Kidney tubule cell (primary cell): ENCODE measurements around the gene SLC39A1.

Experiments
- DNase-seq: peaks from one replicate; pipeline ENCODE4 v3.0.0-alpha.2; 2018; ENCODE audit warnings: low spot score

Gene SLC39A1

GRCh38 chr1:153951801-153952200 lies 11.5 kb downstream of the SLC39A1 start:
- DNase-seq: peak; percentile 45

GRCh38 chr1:153951183-153951582 lies 12.2 kb downstream of the SLC39A1 start:
- no peak for DNase-seq

- DNase-seq: peak; percentile 84
Measured at GRCh38 chr1:153946622-153947241, 16.6 kb downstream of the SLC39A1 start, which contains the start of gene DENND4B. Gene DENND4B (minus strand): TSS chr1:153946718. CDS start chr1:153944374, 2,344 bp downstream.

- DNase-seq: peak; percentile 78
Measured at GRCh38 chr1:153945795-153946621, 17.3 kb downstream of the SLC39A1 start.

GRCh38 chr1:153945131-153945794 lies 18.1 kb downstream of the SLC39A1 start:
- DNase-seq: no peak

- no peak for DNase-seq
Measured at GRCh38 chr1:153944827-153945117, 18.6 kb downstream of the SLC39A1 start.

- no peak for DNase-seq
Measured at GRCh38 chr1:153944005-153944826, 19.1 kb downstream of the SLC39A1 start.

GRCh38 chr1:153942766-153943549 lies 20.4 kb downstream of the SLC39A1 start:
- no peak for DNase-seq

- DNase-seq: no peak
Measured at GRCh38 chr1:153941826-153942725, 21.3 kb downstream of the SLC39A1 start.

- DNase-seq: no peak
Measured at GRCh38 chr1:153940756-153941155, 22.6 kb downstream of the SLC39A1 start.

GRCh38 chr1:153939476-153939875 lies 23.9 kb downstream of the SLC39A1 start:
- DNase-seq: no peak

GRCh38 chr1:153938996-153939395 lies 24.3 kb downstream of the SLC39A1 start:
- DNase-seq: no peak

- DNase-seq: no peak
Measured at GRCh38 chr1:153937331-153937730, 26.0 kb downstream of the SLC39A1 start.

GRCh38 chr1:153936011-153936802 lies 27.1 kb downstream of the SLC39A1 start:
- no peak for DNase-seq

- no peak for DNase-seq
Measured at GRCh38 chr1:153934746-153935145, 28.6 kb downstream of the SLC39A1 start.

GRCh38 chr1:153933955-153934354 lies 29.4 kb downstream of the SLC39A1 start:
- DNase-seq: no peak

GRCh38 chr1:153933430-153933829 lies 29.9 kb downstream of the SLC39A1 start:
- DNase-seq: no peak

GRCh38 chr1:153932156-153933131 lies 30.9 kb downstream of the SLC39A1 start:
- peak; percentile 55 for DNase-seq
